BJ (cell line): ENCODE results near the gene FECH. TPM values are rescaled to one million over a fixed set of nuclear protein-coding genes. Genes with fewer than 3 reads are reported as not detected.
A peak's percentile ranks its signal among the peaks of the same experiment; 100 is the strongest.

ENCODE experiments used
- CTCF ChIA-PET: fragments of 350-600 bp; formaldehyde crosslinking; extraction: SDS; loops from one replicate; lab custom pipeline; 2021; ENCODE audit warnings: antibody characterized with exemption, inconsistent platforms; lab: Yijun Ruan, JAX
- POLR2A ChIA-PET: fragments of 300-600 bp; sonication (Branson Sonifier 250); formaldehyde crosslinking; extraction: SDS; loops from one replicate; lab custom pipeline; 2021; ENCODE audit warnings: antibody characterized with exemption; lab: Charles Lee
- DNase-seq: peaks from one replicate; pipeline ENCODE4 v3.0.0-alpha.2; 2011; ENCODE audit warnings: low read depth
- H3K27me3 ChIP-seq: 2 replicates; pipeline ENCODE4 v1.6.0; 2011; ENCODE audit warnings: low read length; ENCODE audit not compliant: control insufficient read depth, insufficient read depth
- H3K36me3 ChIP-seq: 2 replicates; pipeline ENCODE4 v1.5.1; 2011; ENCODE audit warnings: low read length; ENCODE audit not compliant: control insufficient read depth, insufficient read depth
- H3K4me3 ChIP-seq: 2 replicates; pipeline ENCODE4 v1.5.1; 2011; ENCODE audit warnings: low read depth, mild to moderate bottlenecking, control low read depth, low read length
- polyA plus RNA-seq: library from polyadenylated mRNA; depleted of rRNA; stranded (reverse); fragments of >200 nt; gene quantifications from 2 replicates; pipeline ENCODE4 v1.2.3, GENCODE V29; 2011
- TF ChIP-seq, protein P1 (sequence below): IDR thresholded peaks from 2 replicates; pipeline ENCODE4 v1.5.1; 2011; ENCODE audit warnings: low read depth, mild to moderate bottlenecking, control low read depth, inconsistent platforms, low read length, moderate library complexity; ENCODE audit not compliant: insufficient read depth

The FECH gene
- polyA plus RNA-seq, 1 experiment: 63.4 TPM

DNA sequence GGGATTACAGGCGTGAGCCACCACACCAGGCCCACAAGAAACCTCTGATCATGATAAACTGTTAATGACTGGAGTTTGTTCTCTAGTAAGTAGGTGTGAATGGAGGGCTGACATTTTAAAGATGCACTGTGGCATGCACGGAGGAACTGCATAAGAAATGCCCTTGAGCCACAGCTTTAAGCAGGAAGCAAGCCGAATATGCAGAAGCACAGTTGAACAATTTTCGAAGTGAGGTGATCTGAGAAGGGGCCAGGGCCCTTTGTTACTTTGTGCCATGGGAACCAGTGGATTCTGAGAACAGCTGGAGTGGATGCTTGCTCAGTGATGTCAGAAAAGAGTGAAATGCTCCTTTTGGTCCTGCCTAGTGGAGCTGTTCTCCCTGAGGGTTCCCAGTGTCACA, 16.3 kb downstream of the FECH start:
- Histone ChIP-seq H3K27me3 (no peaks in the 10 kb centered on the region), H3K36me3 (peaks cover 6% of the 10 kb centered on the region), H3K4me3 (no peak overlapping the region)
- CTCF ChIA-PET: interaction anchor here (2.9 kb wide), 1 partner anchor 9 kb away, joined by 18 read pairs; no protein-coding TSS in a partner anchor
- POLR2A ChIA-PET: no interaction called here
- TF ChIP-seq, protein P1, sequence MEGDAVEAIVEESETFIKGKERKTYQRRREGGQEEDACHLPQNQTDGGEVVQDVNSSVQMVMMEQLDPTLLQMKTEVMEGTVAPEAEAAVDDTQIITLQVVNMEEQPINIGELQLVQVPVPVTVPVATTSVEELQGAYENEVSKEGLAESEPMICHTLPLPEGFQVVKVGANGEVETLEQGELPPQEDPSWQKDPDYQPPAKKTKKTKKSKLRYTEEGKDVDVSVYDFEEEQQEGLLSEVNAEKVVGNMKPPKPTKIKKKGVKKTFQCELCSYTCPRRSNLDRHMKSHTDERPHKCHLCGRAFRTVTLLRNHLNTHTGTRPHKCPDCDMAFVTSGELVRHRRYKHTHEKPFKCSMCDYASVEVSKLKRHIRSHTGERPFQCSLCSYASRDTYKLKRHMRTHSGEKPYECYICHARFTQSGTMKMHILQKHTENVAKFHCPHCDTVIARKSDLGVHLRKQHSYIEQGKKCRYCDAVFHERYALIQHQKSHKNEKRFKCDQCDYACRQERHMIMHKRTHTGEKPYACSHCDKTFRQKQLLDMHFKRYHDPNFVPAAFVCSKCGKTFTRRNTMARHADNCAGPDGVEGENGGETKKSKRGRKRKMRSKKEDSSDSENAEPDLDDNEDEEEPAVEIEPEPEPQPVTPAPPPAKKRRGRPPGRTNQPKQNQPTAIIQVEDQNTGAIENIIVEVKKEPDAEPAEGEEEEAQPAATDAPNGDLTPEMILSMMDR: no peak
- DNase-seq: no peak

GRCh38 chr18:57569133-57569532, 17.4 kb downstream of the FECH start:
- no peaks in the 10 kb centered on the region for H3K27me3 ChIP-seq
- H3K4me3 ChIP-seq: no peak overlapping the region
- peaks cover 4% of the 10 kb centered on the region for H3K36me3 ChIP-seq
- DNase-seq: no peak
- CTCF ChIA-PET: no interaction called here
- TF ChIP-seq, protein P1: no peak
- POLR2A ChIA-PET: no interaction called here

DNA sequence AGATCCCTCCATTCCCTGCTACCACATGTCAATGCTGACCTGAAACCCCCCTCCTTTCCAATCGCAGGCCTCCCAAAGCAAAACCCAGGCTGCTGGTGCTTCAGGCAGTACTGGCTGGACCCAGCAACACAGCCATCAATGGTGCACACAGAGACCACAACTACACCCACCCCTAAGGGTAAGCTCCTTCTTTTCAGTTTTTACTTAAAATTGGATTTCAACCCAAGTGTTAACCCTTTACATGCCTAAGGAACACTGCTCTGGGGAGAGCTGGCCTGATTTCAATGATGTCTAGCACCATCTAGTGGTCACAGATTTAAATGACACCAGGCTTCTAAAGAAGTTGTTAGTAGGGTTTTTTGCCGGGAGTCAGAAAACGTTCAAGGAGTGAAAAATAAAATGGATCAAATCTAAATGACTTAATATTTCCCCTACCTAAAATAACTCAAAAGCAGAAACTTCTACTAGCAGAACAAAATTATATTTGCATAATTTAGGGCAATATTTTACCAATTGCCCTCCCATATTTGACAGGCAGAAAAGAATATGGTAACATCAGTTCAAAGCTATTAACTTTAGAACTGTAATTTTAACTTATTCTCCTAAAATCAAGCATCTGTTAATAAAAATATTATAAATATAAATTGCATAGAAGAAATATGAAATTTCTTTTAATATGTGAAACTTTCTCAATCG, 24.6 kb downstream of the FECH start:
- no peaks in the 10 kb centered on the region for H3K27me3 ChIP-seq
- TF ChIP-seq, protein P1: peak; percentile 68
- ChIA-PET POLR2A (no interaction called here), CTCF (interaction anchor here (0.5 to 3.5 kb wide), 21 partner anchors 9 to 859 kb away, joined by 3 to 18 read pairs (median 4); partner anchors contain the start of genes FECH and ONECUT2)
- no peak overlapping the region for H3K4me3 ChIP-seq
- DNase-seq: no peak
- peaks cover 5% of the 10 kb centered on the region for H3K36me3 ChIP-seq

DNA sequence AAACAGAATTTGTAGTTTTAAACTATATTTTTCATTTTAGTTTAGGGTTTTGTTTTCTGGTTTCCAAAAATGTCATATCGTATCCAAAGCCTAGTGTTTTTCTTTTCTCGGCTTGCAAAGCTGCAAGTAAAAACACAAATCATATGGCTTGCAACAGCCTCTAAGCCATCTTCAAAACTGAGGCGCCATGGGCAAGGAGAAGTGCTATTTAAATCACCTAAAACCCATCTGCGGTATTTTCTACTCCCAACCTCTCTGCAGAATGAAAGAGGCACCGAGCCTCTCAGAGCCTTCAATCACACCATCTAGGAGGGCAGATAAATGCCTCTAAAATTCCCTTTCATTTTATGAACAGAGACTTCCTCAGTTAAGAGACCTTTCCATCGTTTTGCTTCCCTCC, 25.2 kb downstream of the FECH start:
- Histone ChIP-seq H3K36me3 (peaks cover 5% of the 10 kb centered on the region), H3K4me3 (no peak overlapping the region), H3K27me3 (no peaks in the 10 kb centered on the region)
- TF ChIP-seq, protein P1: no peak
- ChIA-PET CTCF (interaction anchor here (0.5 to 3.5 kb wide), 15 partner anchors 9 to 811 kb away, joined by 3 to 18 read pairs (median 5); partner anchors contain the start of gene ONECUT2), POLR2A (no interaction called here)
- no peak for DNase-seq

DNA sequence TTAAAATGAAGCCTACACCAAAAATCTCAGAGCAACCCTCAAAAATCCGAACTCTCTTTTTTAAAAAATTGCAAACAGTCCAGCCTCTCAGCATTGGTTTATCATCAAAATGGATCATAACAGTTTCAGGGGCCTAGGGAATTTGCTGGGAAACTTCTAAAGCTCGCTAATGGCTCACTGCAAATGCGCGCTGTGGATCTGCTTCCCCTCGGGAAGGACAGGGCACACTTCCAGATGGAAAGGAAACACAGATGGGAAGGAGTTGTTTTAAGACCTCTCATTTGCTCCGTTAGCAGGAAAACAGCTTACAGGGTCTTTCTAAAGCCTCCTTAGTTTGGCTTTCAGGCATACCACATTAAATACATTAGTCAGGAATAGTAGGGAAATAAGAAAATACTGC, 27.2 kb downstream of the FECH start:
- H3K36me3 ChIP-seq: peaks cover 8% of the 10 kb centered on the region
- CTCF ChIA-PET: interaction anchor here (0.6 to 1.1 kb wide), 3 partner anchors 247 to 810 kb away, joined by 3 to 5 read pairs (median 4); no protein-coding TSS in a partner anchor

More for the DNA sequence above, 27.2 kb downstream of the FECH start:
- TF ChIP-seq, protein P1: no peak
- Histone ChIP-seq H3K4me3 (no peak overlapping the region), H3K27me3 (no peaks in the 10 kb centered on the region)
- DNase-seq: no peak
- POLR2A ChIA-PET: no interaction called here
